Liver (tissue), 9 donors: ENCODE results near the gene SLC25A25. TPM values are rescaled to one million over a fixed set of nuclear protein-coding genes. Genes with fewer than 3 reads are reported as not detected.
A peak's percentile ranks its signal among the peaks of the same experiment; 100 is the strongest.

Experiments used
- DNase-seq: peaks from one replicate; pipeline ENCODE4 v3.0.0-alpha.2; 2017; ENCODE audit warnings: low spot score
- H3K27ac ChIP-seq, 2 donors: one replicate each; pipeline ENCODE4 v1.7.0; 2013; ENCODE audit warnings: inconsistent platforms in 2 of 2, low read length in 2 of 2, control low read depth in 1 of 2, low read depth in 1 of 2, mild to moderate bottlenecking in 1 of 2
- H3K27me3 ChIP-seq, 4 donors: one replicate each; pipeline versions ENCODE4 v1.6.1 to v1.7.0; 2013; ENCODE audit warnings: low read length in 3 of 4, inconsistent platforms in 1 of 4, mild to moderate bottlenecking in 1 of 4, moderate library complexity in 1 of 4; ENCODE audit not compliant: control insufficient read depth in 4 of 4, insufficient read depth in 4 of 4
- H3K36me3 ChIP-seq, 4 donors: one replicate each; pipeline versions ENCODE4 v1.6.1 to v1.7.0; 2013; ENCODE audit warnings: low read length in 3 of 4, mild to moderate bottlenecking in 3 of 4, low read depth in 1 of 4, moderate library complexity in 1 of 4; ENCODE audit not compliant: control insufficient read depth in 4 of 4, insufficient read depth in 3 of 4
- H3K4me1 ChIP-seq, 4 donors: one replicate each; pipeline versions ENCODE4 v1.6.1 to v1.7.0; 2013; ENCODE audit warnings: low read length in 3 of 4, mild to moderate bottlenecking in 3 of 4, moderate library complexity in 1 of 4; ENCODE audit not compliant: control insufficient read depth in 4 of 4, insufficient read depth in 4 of 4
- H3K4me3 ChIP-seq, 3 donors: one replicate each; pipeline versions ENCODE4 v1.6.1 to v1.7.0; 2013; ENCODE audit warnings: low read length in 3 of 3, control low read depth in 1 of 3, low read depth in 1 of 3, mild to moderate bottlenecking in 1 of 3
- H3K9ac ChIP-seq, 2 donors: one replicate each; pipeline ENCODE4 v1.7.0; 2013; ENCODE audit warnings: low read length in 2 of 2, mild to moderate bottlenecking in 2 of 2, moderate library complexity in 2 of 2, control low read depth in 1 of 2, low read depth in 1 of 2
- H3K9me3 ChIP-seq, 4 donors: one replicate each; pipeline versions ENCODE4 v1.6.1 to v1.7.0; 2013; ENCODE audit warnings: low read length in 3 of 4; ENCODE audit not compliant: control insufficient read depth in 4 of 4
- EGR1 ChIP-seq, 2 donors: IDR thresholded peaks; 2 replicates each; pipeline ENCODE4 v1.6.1; 2016 to 2018; ENCODE audit warnings: antibody characterized with exemption in 2 of 2, low read depth in 2 of 2
- FOXA1 ChIP-seq: IDR thresholded peaks from 2 replicates; pipeline ENCODE4 v1.6.1; 2016; ENCODE audit warnings: antibody characterized with exemption
- FOXA2 ChIP-seq: IDR thresholded peaks from 2 replicates; pipeline ENCODE4 v1.6.1; 2016; ENCODE audit warnings: antibody characterized with exemption
- GABPA ChIP-seq, 2 donors: IDR thresholded peaks in 1 of 2; conservative IDR thresholded peaks in 1 of 2; 2 replicates each; pipeline ENCODE4 v1.6.1; 2016; ENCODE audit warnings: antibody characterized with exemption in 2 of 2, mild to moderate bottlenecking in 1 of 2, moderate library complexity in 1 of 2
- HNF4A ChIP-seq, 2 donors: conservative IDR thresholded peaks; 2 replicates each; pipeline ENCODE4 v1.6.1; 2016; ENCODE audit warnings: antibody characterized with exemption in 2 of 2, mild to moderate bottlenecking in 2 of 2
- HNF4G ChIP-seq: IDR thresholded peaks from 2 replicates; pipeline ENCODE4 v1.6.1; 2016; ENCODE audit warnings: antibody characterized with exemption
- JUND ChIP-seq, 2 donors: IDR thresholded peaks; 2 replicates each; pipeline ENCODE4 v1.6.1; 2016; ENCODE audit warnings: antibody characterized with exemption in 2 of 2
- NR2F2 ChIP-seq: IDR thresholded peaks from 2 replicates; pipeline ENCODE4 v1.6.1; 2016; ENCODE audit warnings: antibody characterized with exemption
- RAD21 ChIP-seq, 2 donors: IDR thresholded peaks; 2 replicates each; pipeline ENCODE4 v1.6.1; 2016; ENCODE audit warnings: antibody characterized with exemption in 2 of 2, mild to moderate bottlenecking in 2 of 2
- RXRA ChIP-seq, 2 donors: IDR thresholded peaks; 2 replicates each; pipeline ENCODE4 v1.6.1; 2017 to 2018; ENCODE audit warnings: antibody characterized with exemption in 2 of 2, mild to moderate bottlenecking in 1 of 2
- SP1 ChIP-seq: IDR thresholded peaks from 2 replicates; pipeline ENCODE4 v1.6.1; 2018; ENCODE audit warnings: antibody characterized with exemption, mild to moderate bottlenecking
- TAF1 ChIP-seq: conservative IDR thresholded peaks from 2 replicates; pipeline ENCODE4 v1.6.1; 2016; ENCODE audit warnings: antibody characterized with exemption, mild to moderate bottlenecking
- YY1 ChIP-seq: IDR thresholded peaks from 2 replicates; pipeline ENCODE4 v1.6.1; 2016; ENCODE audit warnings: antibody characterized with exemption, mild to moderate bottlenecking
- WGBS: extraction: QIAGEN DNeasy Blood & Tissue Kit; methylation state at CpG from one replicate; pipeline ENCODE4 v1.1.7; 2013; 5-methylcytosine and 5-hydroxymethylcytosine counted together
- polyA plus RNA-seq, 2 donors: library from polyadenylated mRNA; stranded (reverse) in 1 of 2; unstranded in 1 of 2; fragments of 200-250 nt in 1 of 2; fragments of >200 nt in 1 of 2; fragmentation: Nextera tagmentation in 1 of 2; extraction: Ambion mirVana in 1 of 2; gene quantifications; one replicate each; pipeline versions ENCODE4 v1.2.1 to v1.2.3, GENCODE V29; 2013 to 2015
- total RNA-seq, 2 donors: library from RNA; depleted of rRNA; stranded (reverse); fragments of >200 nt; gene quantifications; one replicate each; pipeline ENCODE4 v1.2.3, GENCODE V29; 2014
- TF ChIP-seq, protein P1 (sequence below): IDR thresholded peaks from 2 replicates; pipeline ENCODE4 v1.6.1; 2016; ENCODE audit warnings: antibody characterized with exemption
- TF ChIP-seq, protein P2 (sequence below): IDR thresholded peaks from 2 replicates; pipeline ENCODE4 v1.6.1; 2016; ENCODE audit warnings: antibody characterized with exemption
- TF ChIP-seq, protein P3 (sequence below): IDR thresholded peaks from 2 replicates; pipeline ENCODE4 v1.6.1; 2016; ENCODE audit warnings: antibody characterized with exemption, mild to moderate bottlenecking
- TF ChIP-seq, protein P4 (sequence below): fragments of 150-350 bp; IDR thresholded peaks from 2 replicates; pipeline ENCODE4 v1.5.1; 2017; ENCODE audit warnings: improper control_type of control experiment, low read depth, low read length; ENCODE audit not compliant: missing input control
- TF ChIP-seq, protein P5 (sequence below): IDR thresholded peaks from 2 replicates; pipeline ENCODE4 v1.6.1; 2016; ENCODE audit warnings: antibody characterized with exemption
- donor health status: healthy.
- donor health status: healthy.
- donor health status: healthy.
- donor health status: healthy.
- donor health status: healthy.

The SLC25A25 gene
- total and polyA plus RNA-seq, 4 donors: 21.7 to 74.6 (median 39.3) TPM

DNA sequence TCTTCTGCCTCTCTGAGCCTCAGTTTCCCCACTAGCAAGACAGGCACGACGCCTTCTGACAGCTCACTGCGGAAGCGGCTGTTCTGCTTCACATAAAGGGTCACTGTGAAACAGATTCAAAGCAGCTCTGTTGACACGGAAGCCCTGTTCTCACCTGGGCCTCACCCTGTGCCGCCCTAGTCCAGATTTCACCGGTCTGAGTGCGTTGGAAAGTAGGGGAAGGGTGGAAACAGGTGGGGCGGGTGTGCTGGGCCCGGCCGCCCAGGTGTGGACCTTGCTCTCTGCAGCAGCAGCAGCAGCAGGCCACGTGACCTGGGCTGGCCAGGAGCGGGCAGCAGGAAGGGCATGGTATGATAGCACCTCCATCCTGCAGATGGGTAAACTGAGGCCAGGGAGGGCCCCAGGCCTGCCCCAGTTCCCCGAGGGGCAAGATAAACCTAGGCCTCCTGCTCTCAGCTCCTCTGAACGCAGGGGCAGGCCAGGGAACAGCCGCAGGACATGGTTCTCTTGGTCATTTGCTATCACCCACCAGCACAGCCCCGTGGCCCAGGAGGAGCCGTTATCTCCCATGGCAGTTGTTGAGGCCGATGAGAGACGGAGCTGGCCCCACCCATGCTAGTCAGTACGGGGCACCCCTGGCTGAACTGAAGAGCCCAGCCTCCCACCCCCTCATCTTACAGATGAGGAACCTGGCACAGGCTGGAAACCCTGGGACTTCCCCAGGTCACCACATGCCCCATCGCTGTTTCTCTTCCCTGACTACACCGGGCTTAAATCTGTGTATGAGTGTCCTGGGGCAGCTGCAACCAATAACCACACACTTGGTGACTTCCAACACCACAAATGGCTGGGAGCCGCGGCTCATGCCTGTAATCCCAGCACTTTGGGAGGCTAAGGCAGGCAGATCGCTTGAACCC, 47.4 kb downstream of the SLC25A25 start:
- peak; percentile 86 for DNase-seq
- no peaks in the 10 kb centered on the region for H3K9me3 ChIP-seq
- peak overlapping the region in 1 of 3 donors; percentile 5 for H3K4me3 ChIP-seq
- TF ChIP-seq HNF4A (conservative IDR thresholded peaks at IDR 0.05): peak; percentile 94 to 97
- peak; percentile 98 to 99 for TF ChIP-seq RXRA (IDR thresholded peaks at IDR 0.05)
- TF ChIP-seq, protein P1, sequence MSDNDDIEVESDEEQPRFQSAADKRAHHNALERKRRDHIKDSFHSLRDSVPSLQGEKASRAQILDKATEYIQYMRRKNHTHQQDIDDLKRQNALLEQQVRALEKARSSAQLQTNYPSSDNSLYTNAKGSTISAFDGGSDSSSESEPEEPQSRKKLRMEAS: peak; percentile 94
- peak in 1 of 2 donors; percentile 74 for TF ChIP-seq EGR1 (IDR thresholded peaks at IDR 0.05; ENCODE audit: low read depth in 2 of 2)
- peak in 1 of 2 donors; percentile 63 for TF ChIP-seq GABPA (IDR thresholded peaks at IDR 0.05 in 1 of 2, conservative IDR thresholded peaks at IDR 0.05 in 1 of 2)
- TF ChIP-seq YY1: peak; percentile 77
- TF ChIP-seq FOXA1: peak; percentile 91
- TF ChIP-seq HNF4G: peak; percentile 90
- TF ChIP-seq RAD21 (IDR thresholded peaks at IDR 0.05): peak in 1 of 2 donors; percentile 36
- TF ChIP-seq, protein P2, sequence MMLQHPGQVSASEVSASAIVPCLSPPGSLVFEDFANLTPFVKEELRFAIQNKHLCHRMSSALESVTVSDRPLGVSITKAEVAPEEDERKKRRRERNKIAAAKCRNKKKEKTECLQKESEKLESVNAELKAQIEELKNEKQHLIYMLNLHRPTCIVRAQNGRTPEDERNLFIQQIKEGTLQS: no peak
- TF ChIP-seq JUND (IDR thresholded peaks at IDR 0.05): peak in 1 of 2 donors; percentile 63
- peak; percentile 100 for TF ChIP-seq SP1
- peak; percentile 26 for TF ChIP-seq NR2F2
- TF ChIP-seq, protein P3, sequence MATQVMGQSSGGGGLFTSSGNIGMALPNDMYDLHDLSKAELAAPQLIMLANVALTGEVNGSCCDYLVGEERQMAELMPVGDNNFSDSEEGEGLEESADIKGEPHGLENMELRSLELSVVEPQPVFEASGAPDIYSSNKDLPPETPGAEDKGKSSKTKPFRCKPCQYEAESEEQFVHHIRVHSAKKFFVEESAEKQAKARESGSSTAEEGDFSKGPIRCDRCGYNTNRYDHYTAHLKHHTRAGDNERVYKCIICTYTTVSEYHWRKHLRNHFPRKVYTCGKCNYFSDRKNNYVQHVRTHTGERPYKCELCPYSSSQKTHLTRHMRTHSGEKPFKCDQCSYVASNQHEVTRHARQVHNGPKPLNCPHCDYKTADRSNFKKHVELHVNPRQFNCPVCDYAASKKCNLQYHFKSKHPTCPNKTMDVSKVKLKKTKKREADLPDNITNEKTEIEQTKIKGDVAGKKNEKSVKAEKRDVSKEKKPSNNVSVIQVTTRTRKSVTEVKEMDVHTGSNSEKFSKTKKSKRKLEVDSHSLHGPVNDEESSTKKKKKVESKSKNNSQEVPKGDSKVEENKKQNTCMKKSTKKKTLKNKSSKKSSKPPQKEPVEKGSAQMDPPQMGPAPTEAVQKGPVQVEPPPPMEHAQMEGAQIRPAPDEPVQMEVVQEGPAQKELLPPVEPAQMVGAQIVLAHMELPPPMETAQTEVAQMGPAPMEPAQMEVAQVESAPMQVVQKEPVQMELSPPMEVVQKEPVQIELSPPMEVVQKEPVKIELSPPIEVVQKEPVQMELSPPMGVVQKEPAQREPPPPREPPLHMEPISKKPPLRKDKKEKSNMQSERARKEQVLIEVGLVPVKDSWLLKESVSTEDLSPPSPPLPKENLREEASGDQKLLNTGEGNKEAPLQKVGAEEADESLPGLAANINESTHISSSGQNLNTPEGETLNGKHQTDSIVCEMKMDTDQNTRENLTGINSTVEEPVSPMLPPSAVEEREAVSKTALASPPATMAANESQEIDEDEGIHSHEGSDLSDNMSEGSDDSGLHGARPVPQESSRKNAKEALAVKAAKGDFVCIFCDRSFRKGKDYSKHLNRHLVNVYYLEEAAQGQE: peak; percentile 90
- TF ChIP-seq TAF1: no peak
- TF ChIP-seq, protein P4, sequence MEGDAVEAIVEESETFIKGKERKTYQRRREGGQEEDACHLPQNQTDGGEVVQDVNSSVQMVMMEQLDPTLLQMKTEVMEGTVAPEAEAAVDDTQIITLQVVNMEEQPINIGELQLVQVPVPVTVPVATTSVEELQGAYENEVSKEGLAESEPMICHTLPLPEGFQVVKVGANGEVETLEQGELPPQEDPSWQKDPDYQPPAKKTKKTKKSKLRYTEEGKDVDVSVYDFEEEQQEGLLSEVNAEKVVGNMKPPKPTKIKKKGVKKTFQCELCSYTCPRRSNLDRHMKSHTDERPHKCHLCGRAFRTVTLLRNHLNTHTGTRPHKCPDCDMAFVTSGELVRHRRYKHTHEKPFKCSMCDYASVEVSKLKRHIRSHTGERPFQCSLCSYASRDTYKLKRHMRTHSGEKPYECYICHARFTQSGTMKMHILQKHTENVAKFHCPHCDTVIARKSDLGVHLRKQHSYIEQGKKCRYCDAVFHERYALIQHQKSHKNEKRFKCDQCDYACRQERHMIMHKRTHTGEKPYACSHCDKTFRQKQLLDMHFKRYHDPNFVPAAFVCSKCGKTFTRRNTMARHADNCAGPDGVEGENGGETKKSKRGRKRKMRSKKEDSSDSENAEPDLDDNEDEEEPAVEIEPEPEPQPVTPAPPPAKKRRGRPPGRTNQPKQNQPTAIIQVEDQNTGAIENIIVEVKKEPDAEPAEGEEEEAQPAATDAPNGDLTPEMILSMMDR: no peak
- TF ChIP-seq, protein P5, sequence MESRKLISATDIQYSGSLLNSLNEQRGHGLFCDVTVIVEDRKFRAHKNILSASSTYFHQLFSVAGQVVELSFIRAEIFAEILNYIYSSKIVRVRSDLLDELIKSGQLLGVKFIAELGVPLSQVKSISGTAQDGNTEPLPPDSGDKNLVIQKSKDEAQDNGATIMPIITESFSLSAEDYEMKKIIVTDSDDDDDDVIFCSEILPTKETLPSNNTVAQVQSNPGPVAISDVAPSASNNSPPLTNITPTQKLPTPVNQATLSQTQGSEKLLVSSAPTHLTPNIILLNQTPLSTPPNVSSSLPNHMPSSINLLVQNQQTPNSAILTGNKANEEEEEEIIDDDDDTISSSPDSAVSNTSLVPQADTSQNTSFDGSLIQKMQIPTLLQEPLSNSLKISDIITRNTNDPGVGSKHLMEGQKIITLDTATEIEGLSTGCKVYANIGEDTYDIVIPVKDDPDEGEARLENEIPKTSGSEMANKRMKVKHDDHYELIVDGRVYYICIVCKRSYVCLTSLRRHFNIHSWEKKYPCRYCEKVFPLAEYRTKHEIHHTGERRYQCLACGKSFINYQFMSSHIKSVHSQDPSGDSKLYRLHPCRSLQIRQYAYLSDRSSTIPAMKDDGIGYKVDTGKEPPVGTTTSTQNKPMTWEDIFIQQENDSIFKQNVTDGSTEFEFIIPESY: peak; percentile 90
- peak; percentile 84 for TF ChIP-seq FOXA2
- H3K4me1 ChIP-seq: peaks cover 11 to 35% (median 24%) of the 10 kb centered on the region in 4 donors
- peaks cover 0 to 4% (median under 1%) of the 10 kb centered on the region in 4 donors for H3K36me3 ChIP-seq
- WGBS: 33% methylated on average over 26 of the region's 26 CpGs
- no peaks in the 10 kb centered on the region for H3K27me3 ChIP-seq
- peak overlapping the region; percentile 89 to 93 for H3K27ac ChIP-seq
- H3K9ac ChIP-seq: peak overlapping the region; percentile 75 to 93
